Left ventricle myocardium inferior (tissue), 1 donor: Measurements from ENCODE around the gene CACNA1F. TPM values are rescaled to one million over a fixed set of nuclear protein-coding genes. Genes with fewer than 3 reads are reported as not detected.
"Not testable (repeated sequence)": the region's sequence is repeated elsewhere in the genome, so short reads cannot be mapped to it uniquely, and the experiment has no call there.

Experiments used
- DNase-seq: peaks from one replicate; pipeline ENCODE4 v3.0.0-alpha.2; 2020
- H3K27ac ChIP-seq: fragments of 200-600 bp; replicated peaks from 2 replicates; pipeline ENCODE4 v1.8.0; 2021
- H3K27me3 ChIP-seq: fragments of 200-600 bp; 2 replicates; pipeline ENCODE4 v1.8.0; 2021; ENCODE audit warnings: low read depth
- H3K36me3 ChIP-seq: fragments of 200-600 bp; 2 replicates; pipeline ENCODE4 v1.8.0; 2021
- H3K4me1 ChIP-seq: fragments of 200-600 bp; 2 replicates; pipeline ENCODE4 v1.8.0; 2021
- H3K4me3 ChIP-seq: fragments of 200-600 bp; 2 replicates; pipeline ENCODE4 v1.8.0; 2021; ENCODE audit warnings: mild to moderate bottlenecking, moderate library complexity
- H3K9me3 ChIP-seq: fragments of 200-600 bp; replicated peaks from 2 replicates; pipeline ENCODE4 v1.8.0; 2021
- CTCF ChIP-seq: fragments of 200-600 bp; IDR thresholded peaks from 2 replicates; pipeline ENCODE4 v1.8.0; 2021; ENCODE audit warnings: antibody characterized with exemption, mild to moderate bottlenecking, borderline replicate concordance
- intact Hi-C: fragments of 100-400 bp; cut with micrococcal nuclease; formaldehyde crosslinking; loops from one replicate; pipeline ENCODE4 v1.11.0; 2022
- total RNA-seq: library from RNA; stranded (reverse); fragmentation: NEBNext Ultra II Directional; extraction: Animal tissue kit (Norgen Biotek cat#: 25700); gene quantifications from one replicate; pipeline ENCODE4 v1.2.1, GENCODE V29; 2021
- donor health status: DM: no; HTN: yes; CAD: no; lungs with severe emphysema.

Gene CACNA1F
- total RNA-seq, 1 donor from 2014 or later = 0.08 TPM

GRCh38 chrX:49174723-49175122 is 58.4 kb downstream of the CACNA1F start:
- intact Hi-C loops = no loop called here
- no peak for DNase-seq
- no peaks in the 10 kb centered on the region for H3K27me3 ChIP-seq
- peaks cover 23% of the 10 kb centered on the region for H3K36me3 ChIP-seq
- H3K4me3 ChIP-seq = no peak overlapping the region
- no peaks in the 10 kb centered on the region for H3K9me3 ChIP-seq
- no peak for TF ChIP-seq CTCF
- H3K27ac ChIP-seq = no peak overlapping the region
- H3K4me1 ChIP-seq = peaks cover 6% of the 10 kb centered on the region

DNA sequence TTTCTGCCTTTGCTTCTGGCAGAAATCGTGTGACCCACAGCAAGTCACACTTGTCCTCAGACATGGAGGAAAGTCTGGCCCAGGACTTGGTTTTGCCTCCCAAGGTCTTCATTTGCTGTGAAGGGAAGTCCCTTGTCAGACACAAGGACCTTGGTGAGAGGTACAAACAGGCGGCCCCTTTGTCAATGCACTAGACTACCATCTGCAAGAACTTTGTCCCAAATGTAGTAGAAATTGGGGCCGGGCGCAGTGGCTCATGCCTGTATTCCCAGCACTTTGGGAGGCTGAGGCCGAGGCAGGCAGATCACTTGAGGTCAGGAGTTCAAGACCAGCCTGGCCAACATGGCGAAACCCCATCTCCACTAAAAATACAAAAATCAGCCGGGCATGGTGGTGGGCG is 59.6 kb downstream of the CACNA1F start:
- DNase-seq, H3K9me3 ChIP-seq, intact Hi-C loops, H3K27me3 ChIP-seq, H3K4me3 ChIP-seq, H3K27ac ChIP-seq, H3K4me1 ChIP-seq: not testable (repeated sequence)
- peaks cover 13% of the 10 kb centered on the region for H3K36me3 ChIP-seq

DNA sequence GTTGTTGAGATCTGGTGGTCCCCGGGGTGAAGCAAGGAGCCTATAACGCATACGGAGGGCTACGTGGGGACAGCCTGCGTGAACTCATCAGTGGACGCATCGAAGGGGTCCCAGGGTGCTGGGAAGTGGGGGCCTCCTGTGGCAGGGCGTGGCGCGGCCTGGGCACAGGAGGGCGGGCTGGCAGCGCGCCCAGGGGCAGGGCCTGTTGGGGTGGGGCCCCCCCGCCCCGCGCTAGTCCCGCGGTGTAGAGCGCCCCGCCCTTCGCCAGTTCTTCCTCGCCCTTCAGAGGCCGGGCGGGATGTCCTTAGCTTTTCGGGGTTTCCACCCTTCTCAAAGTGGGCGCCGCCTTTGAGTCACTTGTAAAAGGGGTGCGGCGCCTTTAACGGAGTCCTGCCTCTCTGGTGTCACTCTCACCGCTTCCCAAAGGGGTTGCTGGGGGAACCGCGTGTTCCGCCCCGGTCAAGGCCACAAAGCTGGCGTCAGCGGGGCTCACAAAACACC is 60.8 kb downstream of the CACNA1F start:
- peak; percentile 67 for DNase-seq
- TF ChIP-seq CTCF = no peak
- H3K9me3 ChIP-seq = no peaks in the 10 kb centered on the region
- intact Hi-C loops = no loop called here
- H3K4me1 ChIP-seq = peaks cover 17% of the 10 kb centered on the region
- no peaks in the 10 kb centered on the region for H3K27me3 ChIP-seq
- peak overlapping the region; percentile 75 for H3K4me3 ChIP-seq
- H3K36me3 ChIP-seq = peaks cover 13% of the 10 kb centered on the region
- peak overlapping the region; percentile 89 for H3K27ac ChIP-seq

DNA sequence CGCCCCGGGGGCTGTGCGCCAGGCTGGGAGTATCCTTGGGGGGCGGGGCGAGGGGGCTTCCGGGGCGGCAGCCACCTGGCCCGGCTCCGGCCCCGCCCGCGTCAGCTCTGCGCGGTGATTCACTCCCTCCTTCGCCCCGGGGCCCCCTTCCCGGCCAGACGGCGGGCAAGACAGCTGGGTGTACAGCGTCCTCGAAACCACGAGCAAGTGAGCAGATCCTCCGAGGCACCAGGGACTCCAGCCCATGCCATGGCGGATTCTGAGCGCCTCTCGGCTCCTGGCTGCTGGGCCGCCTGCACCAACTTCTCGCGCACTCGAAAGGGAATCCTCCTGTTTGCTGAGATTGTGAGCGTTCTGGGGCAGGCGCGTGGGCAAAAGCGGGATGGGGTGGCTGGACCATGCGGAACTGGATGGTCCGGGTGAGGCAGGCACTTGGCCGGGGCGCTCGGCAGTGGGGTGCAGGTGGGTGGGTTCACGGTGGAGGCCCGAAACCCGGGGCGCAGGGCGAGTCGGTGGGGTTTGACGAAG is 61.3 kb downstream of the CACNA1F start, which contains the start of gene PLP2:
TSS of gene PLP2 (plus strand) at position 147 of the 528 bp plus-strand sequence. CDS start at position 250, 103 bp downstream.
- Histone ChIP-seq H3K36me3 (peaks cover 13% of the 10 kb centered on the region), H3K27ac (peak within 1 kb of the TSS; percentile 89), H3K4me1 (peaks cover 17% of the 10 kb centered on the region), H3K27me3 (no peaks in the 10 kb centered on the region), H3K4me3 (peak within 1 kb of the TSS; percentile 75), H3K9me3 (no peaks in the 10 kb centered on the region)
- intact Hi-C loops = no loop called here
- peak; percentile 52 for DNase-seq
- no peak for TF ChIP-seq CTCF

GRCh38 chrX:49167740-49168108 is 65.4 kb downstream of the CACNA1F start:
- H3K4me1 ChIP-seq = peaks cover 27% of the 10 kb centered on the region
- H3K27me3 ChIP-seq = no peaks in the 10 kb centered on the region
- no peaks in the 10 kb centered on the region for H3K9me3 ChIP-seq
- intact Hi-C loops = no loop called here
- TF ChIP-seq CTCF = no peak
- peak overlapping the region; percentile 65 for H3K4me3 ChIP-seq
- DNase-seq = no peak
- H3K27ac ChIP-seq = peak overlapping the region; percentile 95
- no peaks in the 10 kb centered on the region for H3K36me3 ChIP-seq

- Histone ChIP-seq H3K27ac (peak overlapping the region; percentile 95), H3K4me1 (peaks cover 24% of the 10 kb centered on the region), H3K36me3 (no peaks in the 10 kb centered on the region), H3K27me3 (no peaks in the 10 kb centered on the region), H3K4me3 (peak overlapping the region; percentile 65), H3K9me3 (no peaks in the 10 kb centered on the region)
- intact Hi-C loops = no loop called here
- DNase-seq = peak; percentile 75
- no peak for TF ChIP-seq CTCF
Observed at GRCh38 chrX:49166914-49167739, 66.0 kb downstream of the CACNA1F start.
